ENCODE results near the gene FAM118B. TPM values are rescaled to one million over a fixed set of nuclear protein-coding genes. Genes with fewer than 3 reads are reported as not detected.

Gene FAM118B
- total RNA-seq, 1 donor = 30.4 TPM

- no peak overlapping the region for H3K4me2 ChIP-seq (ENCODE audit: insufficient read depth, low read length)
- H3K4me3 ChIP-seq (ENCODE audit: insufficient read depth, low read length) = no peak overlapping the region
- H3K27ac ChIP-seq (ENCODE audit: low read depth, low read length) = no peak overlapping the region
- no peaks in the 10 kb centered on the region for H3K79me2 ChIP-seq (ENCODE audit: insufficient read depth, low read length)
- H3K9me3 ChIP-seq (ENCODE audit: low read depth, low read length) = no peaks in the 10 kb centered on the region
- DNase-seq (ENCODE audit: insufficient read length, low spot score, missing footprints) = no peak
- H3K36me3 ChIP-seq (ENCODE audit: insufficient read depth, low read length) = no peaks in the 10 kb centered on the region
- TF ChIP-seq CTCF (IDR thresholded peaks at IDR 0.05; ENCODE audit: extremely low read depth, low read depth, low read length) = no peak
- no peak overlapping the region for H2AFZ ChIP-seq (ENCODE audit: low read length)
- H3K4me1 ChIP-seq (ENCODE audit: insufficient read depth, low read length) = no peaks in the 10 kb centered on the region
- H4K20me1 ChIP-seq (ENCODE audit: insufficient read depth, low read length) = no peaks in the 10 kb centered on the region
- H3K27me3 ChIP-seq (ENCODE audit: insufficient read depth, low read length) = no peaks in the 10 kb centered on the region
Observed at GRCh38 chr11:126186025-126186698, 25.4 kb upstream of the FAM118B start.

- H3K4me3 ChIP-seq (ENCODE audit: insufficient read depth, low read length) = no peak overlapping the region
- no peak overlapping the region for H3K27ac ChIP-seq (ENCODE audit: low read depth, low read length)
- H3K27me3 ChIP-seq (ENCODE audit: insufficient read depth, low read length) = no peaks in the 10 kb centered on the region
- H3K4me1 ChIP-seq (ENCODE audit: insufficient read depth, low read length) = no peaks in the 10 kb centered on the region
- H3K4me2 ChIP-seq (ENCODE audit: insufficient read depth, low read length) = no peak overlapping the region
- no peak overlapping the region for H2AFZ ChIP-seq (ENCODE audit: low read length)
- H3K9me3 ChIP-seq (ENCODE audit: low read depth, low read length) = no peaks in the 10 kb centered on the region
- DNase-seq (ENCODE audit: insufficient read length, low spot score, missing footprints) = peak; percentile 90
- TF ChIP-seq CTCF (IDR thresholded peaks at IDR 0.05; ENCODE audit: extremely low read depth, low read depth, low read length) = peak; percentile 7
- no peaks in the 10 kb centered on the region for H3K36me3 ChIP-seq (ENCODE audit: insufficient read depth, low read length)
- H3K79me2 ChIP-seq (ENCODE audit: insufficient read depth, low read length) = no peaks in the 10 kb centered on the region
- no peaks in the 10 kb centered on the region for H4K20me1 ChIP-seq (ENCODE audit: insufficient read depth, low read length)
Observed at GRCh38 chr11:126186708-126187529, 24.7 kb upstream of the FAM118B start.

DNA sequence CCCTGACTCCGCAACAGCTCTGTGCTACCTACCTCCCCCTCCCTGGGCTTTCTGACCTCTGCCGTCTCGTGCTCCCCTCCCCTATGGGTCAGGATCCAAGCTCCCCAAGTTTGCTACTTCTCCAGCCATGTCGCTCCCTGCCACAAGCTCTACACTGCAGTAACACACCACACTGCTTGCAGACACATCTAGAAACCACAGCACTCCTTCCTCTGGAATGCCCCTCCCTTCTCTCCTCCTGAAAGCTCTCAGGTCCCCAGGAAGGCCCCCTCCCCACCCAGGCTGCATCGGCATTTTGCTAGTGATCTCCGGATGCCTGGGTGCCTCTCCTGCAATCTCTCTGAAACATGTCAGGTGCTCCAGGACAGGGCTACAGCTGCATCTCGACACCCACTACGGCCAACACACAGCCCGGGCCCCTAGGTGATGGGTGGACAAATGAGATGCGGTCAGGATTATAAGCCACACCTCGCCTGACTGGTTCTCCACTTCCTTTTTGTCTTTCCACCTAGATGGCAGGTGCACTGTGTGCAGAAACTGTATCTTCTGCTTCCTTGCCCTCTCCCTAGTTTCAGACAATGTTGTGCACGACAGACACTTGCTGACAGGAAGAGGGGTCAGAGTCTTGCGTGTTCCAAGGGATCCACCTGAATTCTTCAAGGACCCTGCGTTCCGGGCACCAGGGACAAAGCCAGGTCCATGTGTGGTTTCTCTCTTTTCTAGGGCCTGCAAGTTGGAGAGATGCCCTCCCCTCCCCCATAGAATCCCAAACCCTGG, 23.1 kb upstream of the FAM118B start:
- no peak for TF ChIP-seq CTCF (IDR thresholded peaks at IDR 0.05; ENCODE audit: extremely low read depth, low read depth, low read length)
- H3K79me2 ChIP-seq (ENCODE audit: insufficient read depth, low read length) = no peaks in the 10 kb centered on the region
- no peaks in the 10 kb centered on the region for H3K9me3 ChIP-seq (ENCODE audit: low read depth, low read length)
- peaks cover 3% of the 10 kb centered on the region for H3K36me3 ChIP-seq (ENCODE audit: insufficient read depth, low read length)
- H2AFZ ChIP-seq (ENCODE audit: low read length) = no peak overlapping the region
- H3K27ac ChIP-seq (ENCODE audit: low read depth, low read length) = no peak overlapping the region
- no peak overlapping the region for H3K4me2 ChIP-seq (ENCODE audit: insufficient read depth, low read length)
- H3K27me3 ChIP-seq (ENCODE audit: insufficient read depth, low read length) = no peaks in the 10 kb centered on the region
- no peaks in the 10 kb centered on the region for H3K4me1 ChIP-seq (ENCODE audit: insufficient read depth, low read length)
- DNase-seq (ENCODE audit: insufficient read length, low spot score, missing footprints) = no peak
- no peak overlapping the region for H3K4me3 ChIP-seq (ENCODE audit: insufficient read depth, low read length)
- H4K20me1 ChIP-seq (ENCODE audit: insufficient read depth, low read length) = no peaks in the 10 kb centered on the region
